Measurements from ENCODE around the gene SLC2A10. TPM values are rescaled to one million over a fixed set of nuclear protein-coding genes. Genes with fewer than 3 reads are reported as not detected.

SLC2A10 gene
- total RNA-seq, 2 donors from 2014 or later, result 0.07 TPM; not detected in 1

DNA sequence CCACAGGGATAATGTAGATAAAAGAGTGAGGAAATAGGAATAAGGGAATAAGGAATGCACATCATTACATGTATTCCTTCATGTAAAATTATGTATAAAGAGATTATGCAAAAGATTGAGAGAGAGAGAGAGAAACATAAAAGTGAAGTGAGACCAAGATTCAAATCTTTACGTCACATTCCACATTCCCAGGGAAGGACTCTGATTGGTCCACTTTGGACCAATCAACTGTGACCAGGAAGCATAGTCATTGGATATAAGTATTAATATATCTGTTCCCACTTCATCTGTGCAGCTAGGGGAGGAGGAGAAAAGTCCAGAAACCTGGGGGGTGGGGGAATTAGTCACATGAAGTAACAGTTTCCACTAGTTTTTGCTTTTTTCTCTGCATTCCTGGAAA, 66.4 kb downstream of the SLC2A10 start:
- Mint-ChIP-seq H3K27me3 (ENCODE audit: low read depth) (peaks cover 33% of the 10 kb centered on the region), H3K36me3 (ENCODE audit: insufficient read depth in 2 of 2) (no peaks in the 10 kb centered on the region)
- DNase-seq, result no peak

DNA sequence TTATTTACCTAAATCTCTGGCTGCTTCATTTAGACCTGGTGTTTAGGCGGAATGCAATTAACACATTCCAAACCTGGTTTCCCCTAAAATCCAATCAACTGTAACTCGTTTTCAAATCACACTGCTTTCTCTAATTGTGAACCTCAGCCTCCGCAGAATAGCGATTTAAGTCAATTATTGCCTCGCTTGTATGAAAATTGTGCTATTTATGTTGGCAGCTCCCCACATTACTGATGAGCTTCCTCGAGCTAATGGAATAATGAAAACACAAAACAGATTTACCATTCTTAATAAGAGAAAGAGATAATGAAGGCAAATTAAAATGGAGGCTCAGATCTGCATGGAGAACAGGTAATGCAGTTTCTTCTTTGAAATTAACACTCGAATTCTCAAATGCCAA, 67.9 kb downstream of the SLC2A10 start:
- ATAC-seq (replicated peaks in 1 of 2) (no peak), DNase-seq (no peak)
- Mint-ChIP-seq H3K36me3 (ENCODE audit: insufficient read depth in 2 of 2) (no peaks in the 10 kb centered on the region), H3K4me3 (no peak overlapping the region), H3K4me1 (ENCODE audit: low read depth) (no peaks in the 10 kb centered on the region), H3K27ac (no peak overlapping the region), H3K9me3 (no peaks in the 10 kb centered on the region), H3K27me3 (ENCODE audit: low read depth) (peaks cover 29% of the 10 kb centered on the region)

More for the DNA sequence above, 66.4 kb downstream of the SLC2A10 start:
- no peak for ATAC-seq (replicated peaks in 1 of 2)
- H3K4me1 Mint-ChIP-seq (ENCODE audit: low read depth), result no peaks in the 10 kb centered on the region
- no peak overlapping the region for H3K4me3 Mint-ChIP-seq
- H3K27ac Mint-ChIP-seq, result no peak overlapping the region
- no peaks in the 10 kb centered on the region for H3K9me3 Mint-ChIP-seq

DNA sequence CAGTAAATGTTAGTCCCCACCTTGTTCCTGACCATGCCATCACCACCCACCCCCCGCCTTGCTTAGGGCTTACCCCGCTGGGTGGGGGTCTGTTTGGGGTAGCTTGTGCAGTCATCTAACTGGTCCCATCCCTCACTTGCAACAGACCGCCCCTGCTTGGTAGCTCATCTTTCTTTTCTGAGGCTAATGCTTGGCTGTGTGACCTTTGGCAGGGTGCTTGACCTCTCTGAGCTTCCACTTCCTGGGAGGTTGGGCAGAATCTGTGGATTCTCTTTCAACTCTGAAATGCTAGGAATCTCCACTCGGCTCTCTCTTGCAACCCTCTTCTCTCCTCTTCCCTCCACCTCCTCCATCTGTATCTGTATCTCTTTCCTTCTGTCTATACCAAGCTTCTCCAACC, 70.4 kb downstream of the SLC2A10 start:
- H3K4me3 Mint-ChIP-seq, result no peak overlapping the region
- ATAC-seq (replicated peaks in 1 of 2) (no peak), DNase-seq (no peak)
- peaks cover 30% of the 10 kb centered on the region for H3K27me3 Mint-ChIP-seq (ENCODE audit: low read depth)
- H3K9me3 Mint-ChIP-seq, result no peaks in the 10 kb centered on the region
- H3K27ac Mint-ChIP-seq, result no peak overlapping the region
- no peaks in the 10 kb centered on the region for H3K36me3 Mint-ChIP-seq (ENCODE audit: insufficient read depth in 2 of 2)
- no peaks in the 10 kb centered on the region for H3K4me1 Mint-ChIP-seq (ENCODE audit: low read depth)

DNA sequence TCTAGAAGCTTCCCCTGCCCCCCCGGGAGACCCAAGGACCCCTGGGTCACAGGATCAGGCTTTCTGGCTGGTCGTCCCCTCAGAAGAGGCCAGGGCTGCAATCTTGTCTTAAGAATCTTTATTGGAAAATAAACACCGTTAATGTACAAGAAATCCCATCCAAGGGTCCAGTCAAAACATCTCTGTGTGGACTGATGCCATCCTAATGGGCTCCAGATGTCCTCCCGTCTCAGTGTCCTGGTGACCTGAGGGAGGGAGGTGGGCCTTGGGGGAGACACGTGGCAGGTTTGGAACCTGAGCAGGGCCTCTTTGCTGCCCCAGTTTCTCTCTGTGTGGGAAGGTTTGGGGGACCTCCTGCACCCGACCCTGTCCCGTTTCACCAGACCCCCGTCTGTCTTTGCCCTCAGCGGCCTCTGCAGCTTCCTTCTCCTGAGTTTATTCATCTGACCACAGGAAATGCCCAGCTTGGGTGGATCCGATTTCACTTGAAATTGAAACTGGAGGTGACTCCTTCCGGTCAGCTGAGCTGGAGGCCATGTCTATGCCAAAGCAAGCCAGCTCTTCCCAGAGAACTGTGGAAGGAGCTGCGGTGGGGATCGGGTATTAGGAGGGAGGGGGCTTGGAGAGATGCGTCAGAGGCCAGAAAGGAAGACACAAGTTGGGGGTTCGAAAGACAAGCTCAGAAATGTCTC, 75.1 kb downstream of the SLC2A10 start:
- H3K36me3 Mint-ChIP-seq (ENCODE audit: insufficient read depth in 2 of 2), result no peaks in the 10 kb centered on the region
- H3K27ac Mint-ChIP-seq, result no peak overlapping the region
- H3K4me3 Mint-ChIP-seq, result no peak overlapping the region
- ATAC-seq (replicated peaks in 1 of 2) (no peak), DNase-seq (no peak)
- H3K27me3 Mint-ChIP-seq (ENCODE audit: low read depth), result peaks cover 8% of the 10 kb centered on the region
- H3K9me3 Mint-ChIP-seq, result no peaks in the 10 kb centered on the region
- no peaks in the 10 kb centered on the region for H3K4me1 Mint-ChIP-seq (ENCODE audit: low read depth)

Other genes with a start within 250 kb of the SLC2A10 start
- gene ZNF334, start 196.1 kb upstream of the SLC2A10 start, total RNA-seq, result 1 to 10 TPM; 1.1 to 1.5 TPM
- under 1 TPM in 1 of 2 donors, not detected in 1; 0.12 TPM for gene OCSTAMP, start 159.0 kb upstream of the SLC2A10 start, total RNA-seq
- gene SLC13A3, start 58.2 kb upstream of the SLC2A10 start, total RNA-seq, result under 1 TPM in 1 of 2 donors, not detected in 1; 0.21 TPM
- gene TP53RK, start 20.2 kb upstream of the SLC2A10 start, total RNA-seq, result 10 to 100 TPM; 15.6 to 16.7 TPM
- gene EYA2, start 185.2 kb downstream of the SLC2A10 start, total RNA-seq, result under 1 TPM in 1 of 2 donors, not detected in 1; 0.12 TPM

Measured in activated T-cell treated with anti-CD3 and anti-CD28 coated beads, Interleukin-2, amount 50 U/mL, for 72 hours (primary cell).